Heart left ventricle (tissue), 13 donors: ENCODE measurements around the gene FNDC3B.

Experiments used
- POLR2A ChIP-seq, 2 donors: fragments of 450-650 bp; IDR thresholded peaks; one replicate each; pipeline ENCODE4 v1.6.1; 2017; ENCODE audit warnings: antibody characterized with exemption in 2 of 2, mild to moderate bottlenecking in 2 of 2, moderate library complexity in 2 of 2
- TF ChIP-seq, protein P1 (sequence below), 12 donors: fragments of 200-600 bp; sonication (generic) in 4 of 12; IDR thresholded peaks; one replicate each; pipeline versions ENCODE4 v1.5.0 to v1.8.0; 2018 to 2022; ENCODE audit warnings: antibody characterized with exemption in 12 of 12, mild to moderate bottlenecking in 5 of 12
- donor health status: ischemic (EF 13 %, LVEDD 7.1; RV severe dilation, severe dysfunction).
- donor health status: DM: no; HTN: yes; CAD: no.
- donor health status: DM: no; HTN: no; CAD: no.
- donor health status: ischemic (EF 25% LVEDD 6.9; RV normal size, moderate dysfunction).
- donor health status: ischemic (EF 25% LVEDD 5.7; RV mildly dilated, moderate dysfunction).
- donor health status: ischemic (EF 35%, LVEDD 5.7; RV mildly dilated, moderate dysfunction).
- donor health status: nonischemic (EF 11% LVEDD 7.7; RV severe dilation, severe dysfunction).
- donor health status: DM: yes; HTN: yes; CAD: no.
- donor health status: PGD.
- donor health status: ischemic (EF 29% LVEDD 5.4; RV normal size, mild dysfunction).
- donor health status: nonischemic (EF 23%, LVEDD 6.1; RV moderate dilation, normal function).

GRCh38 chr3:172171396-172172075, 132.2 kb downstream of the FNDC3B start:
- TF ChIP-seq, protein P1, sequence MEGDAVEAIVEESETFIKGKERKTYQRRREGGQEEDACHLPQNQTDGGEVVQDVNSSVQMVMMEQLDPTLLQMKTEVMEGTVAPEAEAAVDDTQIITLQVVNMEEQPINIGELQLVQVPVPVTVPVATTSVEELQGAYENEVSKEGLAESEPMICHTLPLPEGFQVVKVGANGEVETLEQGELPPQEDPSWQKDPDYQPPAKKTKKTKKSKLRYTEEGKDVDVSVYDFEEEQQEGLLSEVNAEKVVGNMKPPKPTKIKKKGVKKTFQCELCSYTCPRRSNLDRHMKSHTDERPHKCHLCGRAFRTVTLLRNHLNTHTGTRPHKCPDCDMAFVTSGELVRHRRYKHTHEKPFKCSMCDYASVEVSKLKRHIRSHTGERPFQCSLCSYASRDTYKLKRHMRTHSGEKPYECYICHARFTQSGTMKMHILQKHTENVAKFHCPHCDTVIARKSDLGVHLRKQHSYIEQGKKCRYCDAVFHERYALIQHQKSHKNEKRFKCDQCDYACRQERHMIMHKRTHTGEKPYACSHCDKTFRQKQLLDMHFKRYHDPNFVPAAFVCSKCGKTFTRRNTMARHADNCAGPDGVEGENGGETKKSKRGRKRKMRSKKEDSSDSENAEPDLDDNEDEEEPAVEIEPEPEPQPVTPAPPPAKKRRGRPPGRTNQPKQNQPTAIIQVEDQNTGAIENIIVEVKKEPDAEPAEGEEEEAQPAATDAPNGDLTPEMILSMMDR (IDR thresholded peaks at IDR 0.05), result no peak
- no peak for TF ChIP-seq POLR2A (IDR thresholded peaks at IDR 0.05)
